ENCODE results near the gene CDC42SE2.
"Not testable (repeated sequence)": the region's sequence is repeated elsewhere in the genome, so short reads cannot be mapped to it uniquely, and the experiment has no call there.

CDC42SE2 gene

GRCh38 chr5:131252824-131253171, 11.1 kb upstream of the CDC42SE2 start:
- peak; percentile 97 for DNase-seq (ENCODE audit: low read depth)
- H3K4me3 ChIP-seq (ENCODE audit: low read depth, low read length) = peak overlapping the region; percentile 58
- no peak for TF ChIP-seq CTCF (IDR thresholded peaks at IDR 0.05; ENCODE audit: low read depth, low read length)
- peak; percentile 33 for TF ChIP-seq POLR2A (IDR thresholded peaks at IDR 0.05; ENCODE audit: extremely low read depth, insufficient read length)
- peak; percentile 90 for TF ChIP-seq MYC (IDR thresholded peaks at IDR 0.05; ENCODE audit: low read depth, low read length)
- peak; percentile 77 for TF ChIP-seq MAX (IDR thresholded peaks at IDR 0.05; ENCODE audit: low read depth, low read length)

GRCh38 chr5:131254025-131254424, 9.8 kb upstream of the CDC42SE2 start:
- not testable (repeated sequence) for H3K4me3 ChIP-seq (ENCODE audit: low read depth, low read length); DNase-seq (ENCODE audit: low read depth)

GRCh38 chr5:131254741-131255140, 9.1 kb upstream of the CDC42SE2 start:
- H3K4me3 ChIP-seq (ENCODE audit: low read depth, low read length) = no peak overlapping the region
- no peak for TF ChIP-seq MYC (IDR thresholded peaks at IDR 0.05; ENCODE audit: low read depth, low read length)
- TF ChIP-seq CTCF (IDR thresholded peaks at IDR 0.05; ENCODE audit: low read depth, low read length) = no peak
- no peak for TF ChIP-seq POLR2A (IDR thresholded peaks at IDR 0.05; ENCODE audit: extremely low read depth, insufficient read length)
- no peak for TF ChIP-seq MAX (IDR thresholded peaks at IDR 0.05; ENCODE audit: low read depth, low read length)
- DNase-seq (ENCODE audit: low read depth) = no peak

GRCh38 chr5:131256507-131256823, 7.4 kb upstream of the CDC42SE2 start:
- H3K4me3 ChIP-seq (ENCODE audit: low read depth, low read length) = no peak overlapping the region
- DNase-seq (ENCODE audit: low read depth) = no peak
- no peak for TF ChIP-seq POLR2A (IDR thresholded peaks at IDR 0.05; ENCODE audit: extremely low read depth, insufficient read length)
- TF ChIP-seq CTCF (IDR thresholded peaks at IDR 0.05; ENCODE audit: low read depth, low read length) = no peak
- no peak for TF ChIP-seq MYC (IDR thresholded peaks at IDR 0.05; ENCODE audit: low read depth, low read length)
- no peak for TF ChIP-seq MAX (IDR thresholded peaks at IDR 0.05; ENCODE audit: low read depth, low read length)

GRCh38 chr5:131258733-131259132, 5.1 kb upstream of the CDC42SE2 start:
- TF ChIP-seq MAX (IDR thresholded peaks at IDR 0.05; ENCODE audit: low read depth, low read length) (no peak), MYC (IDR thresholded peaks at IDR 0.05; ENCODE audit: low read depth, low read length) (no peak), POLR2A (IDR thresholded peaks at IDR 0.05; ENCODE audit: extremely low read depth, insufficient read length) (no peak), CTCF (IDR thresholded peaks at IDR 0.05; ENCODE audit: low read depth, low read length) (no peak)
- no peak for DNase-seq (ENCODE audit: low read depth)
- H3K4me3 ChIP-seq (ENCODE audit: low read depth, low read length) = no peak overlapping the region

GRCh38 chr5:131259326-131259725, 4.5 kb upstream of the CDC42SE2 start:
- no peak overlapping the region for H3K4me3 ChIP-seq (ENCODE audit: low read depth, low read length)
- no peak for TF ChIP-seq POLR2A (IDR thresholded peaks at IDR 0.05; ENCODE audit: extremely low read depth, insufficient read length)

GRCh38 chr5:131260895-131261294, 3.0 kb upstream of the CDC42SE2 start:
- TF ChIP-seq MYC (IDR thresholded peaks at IDR 0.05; ENCODE audit: low read depth, low read length) = no peak
- no peak for TF ChIP-seq CTCF (IDR thresholded peaks at IDR 0.05; ENCODE audit: low read depth, low read length)
- DNase-seq (ENCODE audit: low read depth) = no peak
- no peak overlapping the region for H3K4me3 ChIP-seq (ENCODE audit: low read depth, low read length)

More at GRCh38 chr5:131259326-131259725, 4.5 kb upstream of the CDC42SE2 start:
- DNase-seq (ENCODE audit: low read depth) = no peak

All from NB4 (cell line).